Keratinocyte (primary cell): ENCODE data around the gene TSACC.

Experiments
- EZH2 ChIP-seq: IDR thresholded peaks from one replicate; pipeline ENCODE4 v1.6.1; 2012; ENCODE audit warnings: inconsistent platforms, mild to moderate bottlenecking, low read length, moderate library complexity
- TF ChIP-seq, protein P1 (sequence below), 3 experiments: IDR thresholded peaks in 1 of 3; conservative IDR thresholded peaks in 1 of 3; optimal IDR thresholded peaks in 1 of 3; 2 replicates in 2 of 3; 3 replicates in 1 of 3; pipeline versions ENCODE3 to v1.5.1; 2011; ENCODE audit warnings: low read length in 3 of 3, mild to moderate bottlenecking in 3 of 3, moderate library complexity in 2 of 3, control low read depth in 1 of 3, inconsistent platforms in 1 of 3; ENCODE audit not compliant: insufficient read depth in 2 of 3; ENCODE audit errors: extremely low read depth in 1 of 3

DNA sequence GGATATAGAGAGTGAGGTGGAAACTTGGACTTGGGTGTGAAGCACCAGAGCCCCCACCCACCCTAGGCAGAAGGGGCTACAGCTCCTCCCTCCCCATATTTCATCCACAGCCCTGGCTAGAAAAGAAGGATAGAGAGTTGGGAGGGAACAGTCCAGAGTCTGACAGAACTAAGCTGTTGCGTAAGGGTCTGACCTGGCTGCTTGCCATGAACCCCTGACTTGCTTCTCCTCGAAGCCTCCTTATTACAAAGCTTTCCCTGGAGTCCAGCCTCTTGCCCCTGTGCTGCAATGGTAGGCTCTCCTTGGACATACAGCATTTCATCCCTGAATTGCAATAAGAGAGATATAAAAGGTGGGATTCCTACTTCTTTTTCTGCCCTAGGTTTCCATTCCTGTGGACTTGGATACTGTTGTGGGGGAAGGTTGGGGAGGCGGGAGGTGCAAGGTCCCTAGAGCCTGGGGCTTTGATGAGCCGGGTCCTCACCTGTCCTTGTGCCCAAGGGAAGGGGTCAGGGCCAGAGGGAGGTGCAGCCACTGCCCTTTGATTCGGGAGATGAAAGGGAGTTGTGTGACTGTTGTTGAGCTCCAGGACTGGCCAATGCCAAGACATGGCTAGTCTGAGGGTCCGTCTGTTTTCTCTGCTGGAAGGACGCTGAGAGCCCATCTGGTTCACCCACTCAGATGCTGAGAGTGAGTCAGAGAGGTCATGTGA is 33.4 kb downstream of the TSACC start:
- no peak for TF ChIP-seq EZH2
- TF ChIP-seq, protein P1, sequence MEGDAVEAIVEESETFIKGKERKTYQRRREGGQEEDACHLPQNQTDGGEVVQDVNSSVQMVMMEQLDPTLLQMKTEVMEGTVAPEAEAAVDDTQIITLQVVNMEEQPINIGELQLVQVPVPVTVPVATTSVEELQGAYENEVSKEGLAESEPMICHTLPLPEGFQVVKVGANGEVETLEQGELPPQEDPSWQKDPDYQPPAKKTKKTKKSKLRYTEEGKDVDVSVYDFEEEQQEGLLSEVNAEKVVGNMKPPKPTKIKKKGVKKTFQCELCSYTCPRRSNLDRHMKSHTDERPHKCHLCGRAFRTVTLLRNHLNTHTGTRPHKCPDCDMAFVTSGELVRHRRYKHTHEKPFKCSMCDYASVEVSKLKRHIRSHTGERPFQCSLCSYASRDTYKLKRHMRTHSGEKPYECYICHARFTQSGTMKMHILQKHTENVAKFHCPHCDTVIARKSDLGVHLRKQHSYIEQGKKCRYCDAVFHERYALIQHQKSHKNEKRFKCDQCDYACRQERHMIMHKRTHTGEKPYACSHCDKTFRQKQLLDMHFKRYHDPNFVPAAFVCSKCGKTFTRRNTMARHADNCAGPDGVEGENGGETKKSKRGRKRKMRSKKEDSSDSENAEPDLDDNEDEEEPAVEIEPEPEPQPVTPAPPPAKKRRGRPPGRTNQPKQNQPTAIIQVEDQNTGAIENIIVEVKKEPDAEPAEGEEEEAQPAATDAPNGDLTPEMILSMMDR (optimal IDR thresholded peaks at IDR 0.05 in 1 of 3, IDR thresholded peaks at IDR 0.05 in 1 of 3, conservative IDR thresholded peaks at IDR 0.05 in 1 of 3; ENCODE audit: extremely low read depth in 1 of 3, insufficient read depth in 2 of 3, low read length in 3 of 3) = no peak
